ENCODE measurements around the gene KDM5B.
"Not testable (repeated sequence)": the region's sequence is repeated elsewhere in the genome, so short reads cannot be mapped to it uniquely, and the experiment has no call there.

KDM5B gene

DNA sequence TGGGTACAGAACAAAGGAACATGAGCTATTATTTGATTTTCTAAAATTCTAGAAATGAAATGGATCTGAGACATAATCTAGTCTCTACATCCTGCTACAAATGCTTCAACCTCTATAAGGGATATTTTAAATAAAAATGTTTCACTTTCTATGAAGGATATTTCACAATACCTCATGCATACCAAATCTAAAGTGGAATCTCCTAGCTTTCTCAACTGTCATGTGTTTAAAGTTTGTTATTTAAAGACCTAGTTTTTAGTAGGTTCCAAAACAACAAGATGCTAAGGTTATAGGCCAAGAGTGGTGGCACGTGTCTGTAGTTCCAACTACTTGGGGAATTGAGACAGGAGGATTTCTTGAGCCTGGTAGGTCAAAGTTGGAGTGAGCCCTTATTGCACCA is 47.6 kb downstream of the KDM5B start:
- TF ChIP-seq, protein P1, sequence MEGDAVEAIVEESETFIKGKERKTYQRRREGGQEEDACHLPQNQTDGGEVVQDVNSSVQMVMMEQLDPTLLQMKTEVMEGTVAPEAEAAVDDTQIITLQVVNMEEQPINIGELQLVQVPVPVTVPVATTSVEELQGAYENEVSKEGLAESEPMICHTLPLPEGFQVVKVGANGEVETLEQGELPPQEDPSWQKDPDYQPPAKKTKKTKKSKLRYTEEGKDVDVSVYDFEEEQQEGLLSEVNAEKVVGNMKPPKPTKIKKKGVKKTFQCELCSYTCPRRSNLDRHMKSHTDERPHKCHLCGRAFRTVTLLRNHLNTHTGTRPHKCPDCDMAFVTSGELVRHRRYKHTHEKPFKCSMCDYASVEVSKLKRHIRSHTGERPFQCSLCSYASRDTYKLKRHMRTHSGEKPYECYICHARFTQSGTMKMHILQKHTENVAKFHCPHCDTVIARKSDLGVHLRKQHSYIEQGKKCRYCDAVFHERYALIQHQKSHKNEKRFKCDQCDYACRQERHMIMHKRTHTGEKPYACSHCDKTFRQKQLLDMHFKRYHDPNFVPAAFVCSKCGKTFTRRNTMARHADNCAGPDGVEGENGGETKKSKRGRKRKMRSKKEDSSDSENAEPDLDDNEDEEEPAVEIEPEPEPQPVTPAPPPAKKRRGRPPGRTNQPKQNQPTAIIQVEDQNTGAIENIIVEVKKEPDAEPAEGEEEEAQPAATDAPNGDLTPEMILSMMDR (IDR thresholded peaks at IDR 0.05; ENCODE audit: low read depth, low read length, missing control alignments) = no peak
- DNase-seq (ENCODE audit: low read depth) = no peak
- no peak overlapping the region for H3K4me3 ChIP-seq (ENCODE audit: low read depth, low read length)

DNA sequence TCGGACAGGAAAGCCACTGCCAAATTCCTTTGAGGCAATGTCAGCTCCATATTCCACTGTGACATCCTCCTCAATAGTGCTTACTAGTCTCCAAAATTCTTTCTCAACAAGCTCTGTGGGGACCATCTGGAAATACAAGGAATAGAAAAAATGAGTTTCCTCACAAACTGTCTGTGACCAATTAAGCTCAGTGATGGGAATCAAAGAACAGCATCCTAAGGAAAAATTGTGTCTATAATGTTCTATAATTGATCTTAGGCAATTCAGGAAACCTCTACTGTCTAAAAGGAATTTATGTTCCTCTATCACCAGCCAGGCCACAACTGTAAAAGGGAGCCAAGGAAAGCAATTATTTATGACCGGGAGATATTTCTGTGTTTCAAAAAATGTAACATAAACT is 51.8 kb downstream of the KDM5B start:
- TF ChIP-seq, protein P1 (IDR thresholded peaks at IDR 0.05; ENCODE audit: low read depth, low read length, missing control alignments) = no peak

DNA sequence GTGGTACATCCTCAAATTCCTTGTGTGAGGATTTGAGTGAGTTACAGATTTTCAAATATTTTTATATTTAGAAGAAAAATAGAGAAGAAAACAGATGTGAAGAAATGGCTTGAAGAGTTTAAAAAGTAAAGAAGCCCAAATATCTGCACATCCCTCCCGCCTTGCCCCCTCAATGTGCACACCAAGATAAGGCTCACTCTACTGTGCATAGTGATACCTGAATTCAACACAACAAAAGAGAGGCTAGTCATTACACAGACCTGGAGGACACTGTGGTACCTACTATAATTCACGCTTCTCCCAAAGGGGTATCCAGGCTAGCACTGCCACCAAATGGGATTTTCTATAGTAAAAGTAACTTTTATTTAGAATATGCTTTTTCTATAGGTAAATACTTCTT is 53.9 kb downstream of the KDM5B start:
- no peak overlapping the region for H3K4me3 ChIP-seq (ENCODE audit: low read depth, low read length)
- TF ChIP-seq, protein P1 (IDR thresholded peaks at IDR 0.05; ENCODE audit: low read depth, low read length, missing control alignments) = no peak
- DNase-seq (ENCODE audit: low read depth) = no peak

More for the DNA sequence above, 51.8 kb downstream of the KDM5B start:
- no peak overlapping the region for H3K4me3 ChIP-seq (ENCODE audit: low read depth, low read length)
- DNase-seq (ENCODE audit: low read depth) = no peak

DNA sequence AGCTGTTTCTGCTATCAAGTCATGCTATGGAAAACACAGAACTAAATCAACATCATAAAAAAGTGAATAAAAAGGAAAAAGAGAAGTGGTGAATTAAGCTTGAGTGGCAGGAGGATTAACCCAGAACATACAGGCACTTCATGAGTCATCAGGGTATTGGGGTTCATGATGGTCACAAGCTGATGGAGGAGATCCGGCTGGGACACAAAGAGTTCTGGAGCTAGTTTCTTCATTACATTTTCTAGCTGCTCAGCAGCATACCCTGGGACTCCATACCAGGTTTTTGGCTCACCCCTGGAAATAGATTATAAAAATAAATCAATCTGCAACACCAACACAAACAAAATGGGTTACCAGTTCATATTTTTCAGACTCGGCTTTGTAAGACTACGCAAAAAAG is 55.4 kb downstream of the KDM5B start:
- DNase-seq (ENCODE audit: low read depth) = no peak
- TF ChIP-seq, protein P1 (IDR thresholded peaks at IDR 0.05; ENCODE audit: low read depth, low read length, missing control alignments) = no peak
- H3K4me3 ChIP-seq (ENCODE audit: low read depth, low read length) = no peak overlapping the region

DNA sequence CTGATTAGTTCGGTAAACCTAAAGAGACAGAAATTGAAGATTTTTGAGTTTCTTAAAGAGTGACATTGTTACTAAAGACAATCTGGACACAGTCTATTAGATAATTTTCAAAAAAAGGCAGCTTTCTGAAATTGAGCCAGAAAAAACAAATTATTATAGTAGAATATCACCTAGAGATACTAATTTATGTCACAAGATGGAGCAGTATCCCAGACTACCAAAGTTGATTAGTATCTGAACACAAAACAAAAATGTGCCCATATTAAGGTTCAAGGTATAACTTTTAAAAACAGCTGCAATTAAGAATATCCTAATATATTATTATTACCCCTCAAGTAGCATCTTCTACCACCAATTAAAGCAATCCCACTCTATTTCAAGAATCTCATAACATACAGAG is 57.5 kb downstream of the KDM5B start:
- TF ChIP-seq, protein P1 (IDR thresholded peaks at IDR 0.05; ENCODE audit: low read depth, low read length, missing control alignments) = no peak
- no peak overlapping the region for H3K4me3 ChIP-seq (ENCODE audit: low read depth, low read length)
- DNase-seq (ENCODE audit: low read depth) = no peak

DNA sequence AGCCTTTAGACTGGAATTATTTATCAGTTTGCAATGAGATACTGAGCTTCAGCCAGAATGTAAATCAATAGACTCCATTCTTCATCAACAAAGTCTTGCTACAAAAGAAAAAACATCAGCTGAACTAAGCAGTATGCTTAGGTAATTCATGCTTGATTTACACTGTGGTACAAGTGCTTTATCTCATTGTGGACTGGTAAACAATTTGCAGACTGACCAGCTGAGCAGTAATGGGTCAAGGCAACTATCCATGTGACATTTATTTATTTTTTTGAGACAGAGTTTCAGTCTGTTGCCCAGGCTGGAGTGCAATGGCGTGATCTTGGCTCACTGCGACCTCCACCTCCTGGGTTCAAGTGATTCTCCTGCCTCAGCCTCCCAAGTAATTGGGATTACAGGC is 58.2 kb downstream of the KDM5B start:
- TF ChIP-seq, protein P1 (IDR thresholded peaks at IDR 0.05; ENCODE audit: low read depth, low read length, missing control alignments) = no peak
- DNase-seq (ENCODE audit: low read depth) = no peak
- no peak overlapping the region for H3K4me3 ChIP-seq (ENCODE audit: low read depth, low read length)

DNA sequence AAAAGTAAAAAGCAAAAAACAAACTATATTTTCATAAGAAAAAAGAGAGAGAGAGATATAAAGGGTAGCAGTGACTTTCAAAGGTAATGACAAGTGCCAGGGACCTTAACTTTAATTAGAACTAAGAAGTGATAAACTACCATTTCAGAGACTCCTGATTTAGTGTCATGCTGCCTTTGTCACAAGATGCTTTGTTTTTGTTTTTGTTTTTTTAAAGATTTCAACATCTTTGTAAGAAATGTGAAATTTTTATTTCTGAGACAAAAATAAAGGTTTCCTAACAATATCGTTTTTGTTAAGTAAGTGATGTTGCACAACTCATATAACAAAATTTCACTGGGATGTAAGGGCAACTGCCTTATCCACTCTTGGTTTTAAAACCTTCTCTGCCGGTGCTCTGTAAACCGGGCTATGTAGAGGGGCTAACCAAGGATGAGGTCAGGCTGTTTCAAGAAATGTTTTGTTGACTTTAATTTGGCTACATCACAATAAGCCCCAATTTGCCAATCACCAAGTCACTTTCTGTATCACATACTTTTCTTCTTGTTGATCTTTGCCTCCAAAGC is 62.8 kb downstream of the KDM5B start:
- no peak for DNase-seq (ENCODE audit: low read depth)
- TF ChIP-seq, protein P1 (IDR thresholded peaks at IDR 0.05; ENCODE audit: low read depth, low read length, missing control alignments) = no peak
- no peak overlapping the region for H3K4me3 ChIP-seq (ENCODE audit: low read depth, low read length)

DNA sequence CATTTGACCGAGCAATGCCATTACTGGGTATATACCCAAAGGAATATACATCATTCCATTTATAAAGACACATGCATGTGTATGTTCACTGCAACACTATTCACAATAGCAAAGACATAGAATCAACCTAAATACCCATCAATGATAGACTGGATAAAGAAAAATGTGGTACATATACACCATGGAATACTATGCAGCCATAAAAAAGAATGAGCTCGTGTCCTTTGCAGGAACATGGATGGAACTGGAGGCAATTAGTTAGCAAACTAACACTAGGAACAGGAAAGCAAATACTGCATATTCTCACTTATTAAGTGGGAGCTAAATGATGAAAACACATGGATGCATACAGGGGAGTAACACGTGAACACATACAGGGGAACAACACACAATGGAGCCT is 63.5 kb downstream of the KDM5B start:
- not testable (repeated sequence) for DNase-seq (ENCODE audit: low read depth)

More for the DNA sequence above, 63.5 kb downstream of the KDM5B start:
- H3K4me3 ChIP-seq (ENCODE audit: low read depth, low read length) = not testable (repeated sequence)
